SK-N-SH treated with all-trans-retinoic acid at 6 μM for 48 hours (cell line): ENCODE results near the gene FAM167B.

Experiments
- ATAC-seq: fragments of 200-7000 bp; cut with Tn5 transposase; 3 replicates; pipeline ENCODE4 v1.9.1; 2020; ENCODE audit warnings: mild to moderate bottlenecking, moderate library complexity
- ARNTL ChIP-seq: fragments of 450-650 bp; formaldehyde crosslinking; IDR thresholded peaks from 2 replicates; pipeline ENCODE4 v1.5.0; 2020; ENCODE audit warnings: low read depth, mild to moderate bottlenecking, moderate library complexity, borderline replicate concordance
- BACH2 ChIP-seq: fragments of 250-450 bp; sonication (Bioruptor Pico); IDR thresholded peaks from 2 replicates; pipeline ENCODE4 v1.9.0; 2021; ENCODE audit warnings: mild to moderate bottlenecking, borderline replicate concordance
- CSDC2 ChIP-seq: fragments of 250-450 bp; sonication (Bioruptor Pico); IDR thresholded peaks from 2 replicates; pipeline ENCODE4 v1.5.0; 2020; ENCODE audit warnings: mild to moderate bottlenecking, moderate library complexity
- ESRRG ChIP-seq: fragments of 250-450 bp; sonication (Bioruptor Pico); IDR thresholded peaks from 2 replicates; pipeline ENCODE4 v1.6.1; 2021; ENCODE audit warnings: mild to moderate bottlenecking
- GLIS3 ChIP-seq: fragments of 250-450 bp; sonication (Bioruptor Pico); IDR thresholded peaks from 2 replicates; pipeline ENCODE4 v1.5.0; 2020; ENCODE audit warnings: mild to moderate bottlenecking, moderate library complexity
- ISL1 ChIP-seq: fragments of 250-450 bp; sonication (Bioruptor Pico); IDR thresholded peaks from 2 replicates; pipeline ENCODE4 v2.1.2; 2022; ENCODE audit warnings: mild to moderate bottlenecking, moderate library complexity
- OSR1 ChIP-seq: fragments of 250-450 bp; sonication (Bioruptor Pico); IDR thresholded peaks from 2 replicates; pipeline ENCODE4 v1.8.0; 2022; ENCODE audit warnings: moderate library complexity, mild to moderate bottlenecking, inconsistent platforms
- PPARA ChIP-seq: fragments of 250-450 bp; sonication (Bioruptor Pico); IDR thresholded peaks from 2 replicates; pipeline ENCODE4 v1.5.0; 2020; ENCODE audit warnings: mild to moderate bottlenecking, borderline replicate concordance
- RARB ChIP-seq: fragments of 250-450 bp; sonication (Bioruptor Pico); IDR thresholded peaks from 2 replicates; pipeline ENCODE4 v1.8.0; 2021; ENCODE audit warnings: mild to moderate bottlenecking, moderate library complexity
- SNAI2 ChIP-seq: fragments of 250-450 bp; sonication (Bioruptor Pico); IDR thresholded peaks from 2 replicates; pipeline ENCODE4 v1.5.0; 2020; ENCODE audit warnings: mild to moderate bottlenecking, moderate library complexity
- TCF4 ChIP-seq: fragments of 250-450 bp; sonication (Bioruptor Pico); IDR thresholded peaks from 2 replicates; pipeline ENCODE4 v1.8.0; 2021; ENCODE audit warnings: mild to moderate bottlenecking, moderate library complexity, borderline replicate concordance
- TOX ChIP-seq: fragments of 250-450 bp; sonication (Bioruptor Pico); IDR thresholded peaks from 2 replicates; pipeline ENCODE4 v1.8.0; 2021; ENCODE audit warnings: mild to moderate bottlenecking, moderate library complexity, borderline replicate concordance
- ZC3H10 ChIP-seq: fragments of 250-450 bp; sonication (Bioruptor Pico); IDR thresholded peaks from 2 replicates; pipeline ENCODE4 v1.5.1; 2021; ENCODE audit warnings: mild to moderate bottlenecking, moderate library complexity
- ZFP3 ChIP-seq: fragments of 250-450 bp; sonication (Bioruptor Pico); IDR thresholded peaks from 2 replicates; pipeline ENCODE4 v1.5.0; 2020; ENCODE audit warnings: mild to moderate bottlenecking, moderate library complexity
- ZFP30 ChIP-seq: fragments of 450-650 bp; formaldehyde crosslinking; IDR thresholded peaks from 2 replicates; pipeline ENCODE4 v1.5.0; 2022; ENCODE audit warnings: mild to moderate bottlenecking, moderate library complexity
- ZNF565 ChIP-seq: fragments of 450-650 bp; formaldehyde crosslinking; conservative IDR thresholded peaks from 2 replicates; pipeline ENCODE4 v1.5.0; 2020; ENCODE audit warnings: low read depth, mild to moderate bottlenecking, moderate library complexity
- ZNF70 ChIP-seq: fragments of 450-650 bp; formaldehyde crosslinking; IDR thresholded peaks from 2 replicates; pipeline ENCODE4 v1.5.0; 2020; ENCODE audit warnings: mild to moderate bottlenecking, moderate library complexity
- TF ChIP-seq, protein P1 (sequence below): fragments of 250-450 bp; sonication (Bioruptor Pico); IDR thresholded peaks from 2 replicates; pipeline ENCODE4 v1.8.0; 2021; ENCODE audit warnings: low read depth, mild to moderate bottlenecking, moderate library complexity, borderline replicate concordance
- TF ChIP-seq, protein P2 (sequence below): fragments of 250-450 bp; sonication (Bioruptor Pico); IDR thresholded peaks from 2 replicates; pipeline ENCODE4 v1.5.0; 2020; ENCODE audit warnings: mild to moderate bottlenecking, moderate library complexity
- TF ChIP-seq, protein P3 (sequence below): fragments of 250-450 bp; sonication (Bioruptor Pico); IDR thresholded peaks from 2 replicates; pipeline ENCODE4 v1.8.0; 2020; ENCODE audit warnings: mild to moderate bottlenecking, moderate library complexity, borderline replicate concordance
- TF ChIP-seq, protein P4 (sequence below): fragments of 250-450 bp; sonication (Bioruptor Pico); IDR thresholded peaks from 2 replicates; pipeline ENCODE4 v1.5.1; 2021; ENCODE audit warnings: mild to moderate bottlenecking, moderate library complexity

Gene FAM167B

DNA sequence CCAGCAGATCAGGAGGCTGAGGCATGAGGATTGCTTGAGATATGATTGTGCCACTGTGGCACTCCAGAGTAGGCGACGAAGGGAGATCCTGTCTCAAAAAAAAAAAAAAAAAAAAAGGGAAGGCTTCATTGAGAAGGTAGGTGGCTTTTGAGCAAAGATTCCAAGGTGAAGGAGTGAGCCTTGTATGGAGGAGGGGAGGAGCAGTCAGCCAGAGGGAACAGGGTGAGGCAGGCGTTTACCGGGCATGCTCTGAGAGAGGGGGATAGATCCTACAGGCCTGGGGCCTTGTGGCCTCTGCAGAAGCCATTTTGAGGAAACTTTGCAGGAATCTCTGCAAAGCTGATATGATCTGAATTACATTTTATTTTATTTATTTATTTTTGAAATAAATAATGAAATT is 39.7 kb downstream of the FAM167B start:
- ATAC-seq = no peak
- TF ChIP-seq RARB (no peak), TCF4 (CRISPR knock-in tag) (no peak), SNAI2 (CRISPR knock-in tag) (no peak), ZNF70 (no peak), ZNF565 (CRISPR knock-in tag) (no peak), ARNTL (CRISPR knock-in tag) (no peak), PPARA (CRISPR knock-in tag) (no peak), ZFP3 (CRISPR knock-in tag) (no peak), ISL1 (no peak), GLIS3 (CRISPR knock-in tag) (no peak), OSR1 (CRISPR knock-in tag) (no peak)
- TF ChIP-seq, protein P1, sequence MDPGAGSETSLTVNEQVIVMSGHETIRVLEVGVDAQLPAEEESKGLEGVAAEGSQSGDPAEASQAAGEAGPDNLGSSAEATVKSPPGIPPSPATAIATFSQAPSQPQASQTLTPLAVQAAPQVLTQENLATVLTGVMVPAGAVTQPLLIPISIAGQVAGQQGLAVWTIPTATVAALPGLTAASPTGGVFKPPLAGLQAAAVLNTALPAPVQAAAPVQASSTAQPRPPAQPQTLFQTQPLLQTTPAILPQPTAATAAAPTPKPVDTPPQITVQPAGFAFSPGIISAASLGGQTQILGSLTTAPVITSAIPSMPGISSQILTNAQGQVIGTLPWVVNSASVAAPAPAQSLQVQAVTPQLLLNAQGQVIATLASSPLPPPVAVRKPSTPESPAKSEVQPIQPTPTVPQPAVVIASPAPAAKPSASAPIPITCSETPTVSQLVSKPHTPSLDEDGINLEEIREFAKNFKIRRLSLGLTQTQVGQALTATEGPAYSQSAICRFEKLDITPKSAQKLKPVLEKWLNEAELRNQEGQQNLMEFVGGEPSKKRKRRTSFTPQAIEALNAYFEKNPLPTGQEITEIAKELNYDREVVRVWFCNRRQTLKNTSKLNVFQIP (CRISPR knock-in tag) = no peak
- TF ChIP-seq, protein P2, sequence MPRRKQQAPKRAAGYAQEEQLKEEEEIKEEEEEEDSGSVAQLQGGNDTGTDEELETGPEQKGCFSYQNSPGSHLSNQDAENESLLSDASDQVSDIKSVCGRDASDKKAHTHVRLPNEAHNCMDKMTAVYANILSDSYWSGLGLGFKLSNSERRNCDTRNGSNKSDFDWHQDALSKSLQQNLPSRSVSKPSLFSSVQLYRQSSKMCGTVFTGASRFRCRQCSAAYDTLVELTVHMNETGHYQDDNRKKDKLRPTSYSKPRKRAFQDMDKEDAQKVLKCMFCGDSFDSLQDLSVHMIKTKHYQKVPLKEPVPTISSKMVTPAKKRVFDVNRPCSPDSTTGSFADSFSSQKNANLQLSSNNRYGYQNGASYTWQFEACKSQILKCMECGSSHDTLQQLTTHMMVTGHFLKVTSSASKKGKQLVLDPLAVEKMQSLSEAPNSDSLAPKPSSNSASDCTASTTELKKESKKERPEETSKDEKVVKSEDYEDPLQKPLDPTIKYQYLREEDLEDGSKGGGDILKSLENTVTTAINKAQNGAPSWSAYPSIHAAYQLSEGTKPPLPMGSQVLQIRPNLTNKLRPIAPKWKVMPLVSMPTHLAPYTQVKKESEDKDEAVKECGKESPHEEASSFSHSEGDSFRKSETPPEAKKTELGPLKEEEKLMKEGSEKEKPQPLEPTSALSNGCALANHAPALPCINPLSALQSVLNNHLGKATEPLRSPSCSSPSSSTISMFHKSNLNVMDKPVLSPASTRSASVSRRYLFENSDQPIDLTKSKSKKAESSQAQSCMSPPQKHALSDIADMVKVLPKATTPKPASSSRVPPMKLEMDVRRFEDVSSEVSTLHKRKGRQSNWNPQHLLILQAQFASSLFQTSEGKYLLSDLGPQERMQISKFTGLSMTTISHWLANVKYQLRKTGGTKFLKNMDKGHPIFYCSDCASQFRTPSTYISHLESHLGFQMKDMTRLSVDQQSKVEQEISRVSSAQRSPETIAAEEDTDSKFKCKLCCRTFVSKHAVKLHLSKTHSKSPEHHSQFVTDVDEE (CRISPR knock-in tag) = no peak
- TF ChIP-seq, protein P3, sequence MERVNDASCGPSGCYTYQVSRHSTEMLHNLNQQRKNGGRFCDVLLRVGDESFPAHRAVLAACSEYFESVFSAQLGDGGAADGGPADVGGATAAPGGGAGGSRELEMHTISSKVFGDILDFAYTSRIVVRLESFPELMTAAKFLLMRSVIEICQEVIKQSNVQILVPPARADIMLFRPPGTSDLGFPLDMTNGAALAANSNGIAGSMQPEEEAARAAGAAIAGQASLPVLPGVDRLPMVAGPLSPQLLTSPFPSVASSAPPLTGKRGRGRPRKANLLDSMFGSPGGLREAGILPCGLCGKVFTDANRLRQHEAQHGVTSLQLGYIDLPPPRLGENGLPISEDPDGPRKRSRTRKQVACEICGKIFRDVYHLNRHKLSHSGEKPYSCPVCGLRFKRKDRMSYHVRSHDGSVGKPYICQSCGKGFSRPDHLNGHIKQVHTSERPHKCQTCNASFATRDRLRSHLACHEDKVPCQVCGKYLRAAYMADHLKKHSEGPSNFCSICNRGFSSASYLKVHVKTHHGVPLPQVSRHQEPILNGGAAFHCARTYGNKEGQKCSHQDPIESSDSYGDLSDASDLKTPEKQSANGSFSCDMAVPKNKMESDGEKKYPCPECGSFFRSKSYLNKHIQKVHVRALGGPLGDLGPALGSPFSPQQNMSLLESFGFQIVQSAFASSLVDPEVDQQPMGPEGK (CRISPR knock-in tag) = no peak
- TF ChIP-seq, protein P4, sequence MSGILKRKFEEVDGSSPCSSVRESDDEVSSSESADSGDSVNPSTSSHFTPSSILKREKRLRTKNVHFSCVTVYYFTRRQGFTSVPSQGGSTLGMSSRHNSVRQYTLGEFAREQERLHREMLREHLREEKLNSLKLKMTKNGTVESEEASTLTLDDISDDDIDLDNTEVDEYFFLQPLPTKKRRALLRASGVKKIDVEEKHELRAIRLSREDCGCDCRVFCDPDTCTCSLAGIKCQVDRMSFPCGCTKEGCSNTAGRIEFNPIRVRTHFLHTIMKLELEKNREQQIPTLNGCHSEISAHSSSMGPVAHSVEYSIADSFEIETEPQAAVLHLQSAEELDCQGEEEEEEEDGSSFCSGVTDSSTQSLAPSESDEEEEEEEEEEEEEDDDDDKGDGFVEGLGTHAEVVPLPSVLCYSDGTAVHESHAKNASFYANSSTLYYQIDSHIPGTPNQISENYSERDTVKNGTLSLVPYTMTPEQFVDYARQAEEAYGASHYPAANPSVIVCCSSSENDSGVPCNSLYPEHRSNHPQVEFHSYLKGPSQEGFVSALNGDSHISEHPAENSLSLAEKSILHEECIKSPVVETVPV (CRISPR knock-in tag) = no peak

DNA sequence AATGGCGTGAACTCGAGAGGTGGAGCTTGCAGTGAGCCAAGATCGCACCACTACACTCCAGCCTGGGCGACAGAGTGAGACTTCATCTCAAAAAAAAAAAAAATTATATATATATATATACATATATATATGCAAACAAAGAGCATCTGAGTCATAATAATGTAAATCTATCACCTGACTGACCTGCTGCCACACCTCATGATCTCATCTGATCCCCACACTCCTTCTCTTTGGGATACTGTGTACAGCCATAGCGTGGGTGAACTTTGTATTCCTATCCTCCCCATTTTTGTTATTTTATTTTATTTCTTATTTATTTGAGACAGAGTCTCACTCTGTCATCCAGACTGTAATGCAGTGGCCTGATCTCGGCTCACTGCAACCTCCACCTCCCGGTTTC is 42.2 kb downstream of the FAM167B start:
- TF ChIP-seq CSDC2 (CRISPR knock-in tag) (no peak), ISL1 (no peak), ZFP3 (CRISPR knock-in tag) (no peak), ZC3H10 (CRISPR knock-in tag) (no peak), TOX (CRISPR knock-in tag) (no peak), RARB (no peak), ZFP30 (CRISPR knock-in tag) (no peak)
- TF ChIP-seq, all 23 proteins: peak for 0
- no peak for ATAC-seq

DNA sequence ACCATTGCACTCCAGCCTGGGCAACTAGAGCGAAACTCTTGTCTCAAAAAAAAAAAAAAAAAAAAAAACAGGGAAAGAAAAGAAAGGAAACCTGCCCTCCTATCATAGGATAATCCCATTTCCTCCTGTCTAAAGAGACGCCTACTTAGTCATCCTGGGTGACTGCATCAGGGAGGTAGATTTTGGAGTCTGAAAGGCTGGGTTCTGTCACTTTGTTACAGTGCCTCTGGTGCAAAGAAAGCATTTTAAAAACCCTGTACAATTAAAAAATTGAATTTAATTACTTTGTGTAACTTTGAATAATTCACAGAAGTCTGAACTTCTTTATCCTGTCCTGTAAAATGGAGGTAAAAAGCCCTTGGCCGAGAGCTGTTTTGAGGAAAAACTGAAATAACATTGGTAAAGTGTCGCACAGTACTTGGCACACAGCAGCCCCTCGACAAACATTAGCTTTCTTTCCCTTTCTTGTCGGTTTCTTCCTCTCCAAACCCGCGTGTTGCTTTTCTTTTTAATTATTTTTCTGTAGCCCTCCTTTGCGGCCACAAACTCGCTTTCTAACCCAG is 44.2 kb downstream of the FAM167B start:
- no peak for TF ChIP-seq ZC3H10 (CRISPR knock-in tag)
- no peak for TF ChIP-seq ESRRG (CRISPR knock-in tag)
- no peak for TF ChIP-seq BACH2 (CRISPR knock-in tag)
- TF ChIP-seq TOX (CRISPR knock-in tag) = no peak
- TF ChIP-seq OSR1 (CRISPR knock-in tag) = no peak
- TF ChIP-seq PPARA (CRISPR knock-in tag) = no peak
- no peak for TF ChIP-seq GLIS3 (CRISPR knock-in tag)
- TF ChIP-seq, protein P4 (CRISPR knock-in tag) = no peak
- TF ChIP-seq, protein P1 (CRISPR knock-in tag) = no peak
- no peak for TF ChIP-seq SNAI2 (CRISPR knock-in tag)
- TF ChIP-seq CSDC2 (CRISPR knock-in tag) = no peak
- no peak for TF ChIP-seq ZNF565 (CRISPR knock-in tag)
- TF ChIP-seq TCF4 (CRISPR knock-in tag) = no peak
- peak; percentile 33; the same call in 2 of the 3 replicates for ATAC-seq
